T-helper 17 cell (primary cell): ENCODE measurements around the gene TUBGCP2. TPM values are rescaled to one million over a fixed set of nuclear protein-coding genes. Genes with fewer than 3 reads are reported as not detected.
"Not testable (repeated sequence)": the region's sequence is repeated elsewhere in the genome, so short reads cannot be mapped to it uniquely, and the experiment has no call there.

Experiments
- ATAC-seq: fragments of 150-1000 bp; cut with Tn5 transposase; 2 replicates; pipeline ENCODE4 v1.10.0; 2021; ENCODE audit warnings: mild to moderate bottlenecking, moderate library complexity
- DNase-seq, 3 donors: peaks; one replicate each; pipeline versions ENCODE4 v3.0.0 to v3.0.0-alpha.2; 2020 to 2021
- H3K9me3 ChIP-seq: one replicate; pipeline ENCODE4 v1.7.0; 2013; ENCODE audit warnings: low read length, mild to moderate bottlenecking; ENCODE audit not compliant: control insufficient read depth, poor library complexity, severe bottlenecking
- H3K27ac Mint-ChIP-seq: one replicate; pipeline ENCODE4 v1.8.0; 2022; ENCODE audit warnings: mild to moderate bottlenecking, moderate library complexity, mixed read lengths
- H3K27me3 Mint-ChIP-seq: one replicate; pipeline ENCODE4 v1.8.0; 2022; ENCODE audit warnings: mixed read lengths
- H3K36me3 Mint-ChIP-seq: one replicate; pipeline ENCODE4 v1.8.0; 2022; ENCODE audit warnings: low read depth, mixed read lengths
- H3K4me1 Mint-ChIP-seq: one replicate; pipeline ENCODE4 v1.8.0; 2022; ENCODE audit warnings: mild to moderate bottlenecking, mixed read lengths
- H3K4me3 Mint-ChIP-seq: one replicate; pipeline ENCODE4 v1.8.0; 2022; ENCODE audit warnings: mild to moderate bottlenecking, moderate library complexity, mixed read lengths
- total RNA-seq, 4 donors: library from RNA in 2 of 4; stranded (reverse) in 2 of 4; gene quantifications; one replicate each; pipeline ENCODE4 v1.2.3 and lab custom pipeline; 2022 to 2026

Gene TUBGCP2
- total RNA-seq, 2 donors from 2014 or later = 73.6 to 75.4 TPM

DNA sequence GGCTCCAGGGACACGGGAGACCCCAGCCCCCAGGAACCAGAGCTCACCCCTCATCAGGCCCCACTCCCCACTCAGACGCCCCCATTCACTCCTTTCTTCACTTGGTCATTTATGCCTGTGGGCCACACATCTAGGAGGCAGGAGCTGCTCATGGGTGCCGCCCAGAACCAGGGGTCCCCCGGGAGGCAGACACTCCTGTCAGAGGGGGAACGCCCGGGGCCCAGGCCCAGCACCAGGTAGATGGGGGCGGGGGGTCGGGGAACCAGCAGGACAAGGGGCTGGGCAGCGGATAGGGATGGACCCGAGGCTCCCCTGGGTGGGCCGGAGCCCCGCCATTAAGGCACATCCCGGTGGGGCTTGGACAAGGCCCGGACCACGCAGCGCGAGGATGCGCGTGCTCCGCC is 16.2 kb upstream of the TUBGCP2 start:
- Mint-ChIP-seq H3K27ac (no peak overlapping the region), H3K27me3 (peaks cover 37% of the 10 kb centered on the region), H3K4me3 (peak overlapping the region; percentile 89), H3K4me1 (peaks cover 11% of the 10 kb centered on the region), H3K36me3 (peaks cover 5% of the 10 kb centered on the region)
- no peak for DNase-seq
- no peaks in the 10 kb centered on the region for H3K9me3 ChIP-seq
- ATAC-seq = no peak

DNA sequence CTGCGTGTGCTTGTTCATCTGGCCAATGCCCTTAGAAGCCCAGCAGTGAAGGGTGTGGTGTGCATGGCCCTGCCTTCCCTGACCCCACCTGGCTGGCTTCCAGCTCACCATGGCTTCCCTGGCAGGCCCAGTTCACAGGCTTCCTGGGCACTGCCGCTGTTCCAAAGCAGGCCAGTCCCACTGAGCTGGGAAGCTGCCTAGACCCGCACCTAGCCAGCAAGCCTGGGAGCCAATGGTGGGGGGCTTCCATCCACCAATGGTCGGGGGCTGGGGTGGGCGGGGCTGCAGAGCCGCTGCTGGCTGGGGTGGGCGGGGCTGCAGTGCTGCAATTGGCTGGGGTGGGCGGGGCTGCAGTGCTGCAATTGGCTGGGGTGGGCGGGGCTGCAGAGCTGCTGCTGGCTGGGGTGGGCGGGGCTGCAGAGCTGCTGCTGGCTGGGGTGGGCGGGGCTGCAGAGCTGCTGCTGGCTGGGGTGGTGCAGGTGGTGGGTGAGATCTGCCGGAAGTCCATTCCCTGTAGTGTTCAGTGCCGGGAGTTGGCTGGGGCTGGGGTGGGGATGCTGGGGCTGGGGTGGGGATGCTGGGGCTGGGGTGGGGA is 15.6 kb upstream of the TUBGCP2 start:
- ATAC-seq = peak; percentile 80
- Mint-ChIP-seq H3K36me3 (peaks cover 5% of the 10 kb centered on the region), H3K27ac (no peak overlapping the region), H3K4me3 (peak overlapping the region; percentile 7), H3K4me1 (peaks cover 13% of the 10 kb centered on the region), H3K27me3 (peaks cover 32% of the 10 kb centered on the region)
- peak in 2 of 3 donors; percentile 51 to 61 for DNase-seq
- H3K9me3 ChIP-seq = no peaks in the 10 kb centered on the region

DNA sequence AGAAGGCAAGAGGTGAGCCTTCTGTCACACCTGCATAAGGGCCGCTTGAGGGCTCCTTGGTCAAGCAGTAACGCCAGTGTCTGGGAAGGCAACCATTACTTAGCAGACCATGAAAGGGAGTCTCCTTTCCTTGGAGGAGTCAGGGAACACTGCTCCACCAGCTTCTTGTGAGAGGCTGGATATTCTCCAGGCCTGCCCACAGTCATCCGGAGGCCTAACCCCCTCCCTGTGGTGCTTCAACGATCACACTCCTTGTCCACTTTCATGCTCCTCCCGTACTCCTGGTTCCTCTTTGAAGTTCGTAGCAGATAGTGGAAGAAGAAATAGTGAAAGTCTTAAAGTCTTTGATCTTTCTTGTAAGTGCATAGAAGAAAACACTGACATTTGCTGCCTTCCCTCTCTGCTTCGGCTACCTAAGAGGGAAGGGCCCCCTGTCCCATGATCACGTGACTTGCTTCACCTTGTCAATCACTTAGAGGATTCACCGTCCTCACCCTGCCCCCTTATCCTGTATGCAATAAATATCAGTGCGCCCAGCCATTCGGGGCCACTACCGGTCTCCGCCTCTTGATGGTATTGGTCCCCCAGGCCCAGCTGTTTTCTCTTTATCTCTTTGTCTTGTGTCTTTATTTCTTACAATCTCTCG is 13.5 kb upstream of the TUBGCP2 start:
- H3K9me3 ChIP-seq, DNase-seq, ATAC-seq, H3K27ac Mint-ChIP-seq, H3K4me3 Mint-ChIP-seq, H3K36me3 Mint-ChIP-seq: not testable (repeated sequence)
- Mint-ChIP-seq H3K4me1 (peaks cover 17% of the 10 kb centered on the region), H3K27me3 (peaks cover 13% of the 10 kb centered on the region)

DNA sequence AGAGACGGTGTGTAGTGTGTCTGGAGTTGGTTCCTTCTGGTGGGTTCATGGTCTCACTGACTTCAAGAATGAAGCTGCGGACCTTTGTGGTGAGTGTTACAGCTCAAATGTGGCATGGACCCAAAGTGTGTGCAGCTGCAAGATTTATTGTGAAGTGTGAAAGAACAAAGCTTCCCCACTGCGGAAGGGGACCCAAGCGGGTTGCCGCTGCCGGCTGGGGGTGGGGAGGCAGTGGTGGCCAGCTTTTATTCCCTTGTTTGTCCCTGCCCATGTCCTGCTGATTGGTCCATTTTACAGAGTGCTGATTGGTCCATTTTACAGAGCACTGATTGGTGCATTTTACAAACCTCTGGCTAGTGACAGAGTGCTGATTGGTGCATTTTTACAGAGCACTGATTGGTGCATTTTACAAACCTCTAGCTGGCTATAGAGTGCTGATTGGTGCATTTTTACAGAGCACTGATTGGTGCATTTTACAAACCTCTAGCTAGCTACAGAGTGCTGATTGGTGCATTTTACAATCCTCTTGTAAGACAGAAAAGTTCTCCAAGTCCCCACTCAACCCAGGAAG is 12.3 kb upstream of the TUBGCP2 start:
- peaks cover 14% of the 10 kb centered on the region for H3K4me1 Mint-ChIP-seq
- not testable (repeated sequence) for ATAC-seq, H3K4me3 Mint-ChIP-seq, H3K36me3 Mint-ChIP-seq, DNase-seq, H3K27me3 Mint-ChIP-seq, H3K9me3 ChIP-seq, H3K27ac Mint-ChIP-seq

DNA sequence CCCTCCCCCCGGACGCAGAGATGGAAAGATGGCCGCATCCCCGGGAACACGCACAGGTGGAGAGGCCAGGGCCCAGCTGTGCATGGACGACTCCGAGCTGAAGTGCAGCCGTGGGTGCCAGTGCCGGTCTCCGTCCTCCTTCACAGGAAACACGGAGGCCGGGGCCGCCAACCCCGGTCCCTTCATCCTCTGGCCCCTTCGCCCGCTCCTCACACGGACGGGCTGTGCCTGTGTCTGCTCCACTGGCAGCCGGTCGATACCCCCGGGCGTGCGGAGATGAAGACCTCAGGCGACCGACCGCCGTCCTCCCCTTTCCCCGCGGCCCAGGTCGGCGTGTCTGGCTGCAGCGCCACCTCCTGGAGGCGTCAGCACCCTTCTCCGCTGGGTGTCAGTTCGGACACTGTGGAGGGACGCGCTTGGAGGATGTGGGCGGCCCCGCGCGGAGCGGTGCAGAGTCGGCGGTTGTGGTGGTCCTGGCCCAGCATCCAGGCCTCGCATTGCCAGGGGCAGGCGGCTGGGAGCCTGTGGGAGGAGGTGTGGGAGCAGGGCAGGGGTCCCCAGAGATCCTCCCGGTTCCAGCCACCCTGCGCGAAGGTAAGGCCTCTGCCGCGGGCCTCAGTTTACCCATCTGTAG is 9.9 kb upstream of the TUBGCP2 start:
- Mint-ChIP-seq H3K4me3 (peak overlapping the region; percentile 79), H3K36me3 (peaks cover 3% of the 10 kb centered on the region), H3K27ac (peak overlapping the region; percentile 27), H3K27me3 (no peaks in the 10 kb centered on the region), H3K4me1 (peaks cover 14% of the 10 kb centered on the region)
- no peaks in the 10 kb centered on the region for H3K9me3 ChIP-seq
- DNase-seq = peak; percentile 59 to 65 (median 63)
- peak; percentile 95 for ATAC-seq

DNA sequence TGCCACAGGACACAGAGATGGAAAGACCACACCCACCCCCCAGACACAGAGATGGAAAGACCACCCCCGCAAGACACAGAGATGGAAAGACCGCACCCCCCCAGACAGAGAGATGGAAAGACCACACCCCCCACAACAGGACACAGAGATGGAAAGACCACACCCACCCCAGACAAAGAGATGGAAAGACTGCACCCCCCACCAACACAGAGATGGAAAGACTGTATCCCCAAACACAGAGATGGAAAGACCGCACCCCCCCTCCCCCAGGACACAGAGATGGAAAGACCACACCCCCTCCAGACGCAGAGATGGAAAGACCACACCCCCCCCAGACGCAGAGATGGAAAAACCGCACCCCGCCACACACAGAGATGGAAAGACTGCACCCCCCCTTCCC is 8.1 kb upstream of the TUBGCP2 start:
- peak overlapping the region; percentile 55 for H3K4me3 Mint-ChIP-seq
- ATAC-seq = no peak
- no peaks in the 10 kb centered on the region for H3K27me3 Mint-ChIP-seq
- H3K27ac Mint-ChIP-seq = no peak overlapping the region
- H3K36me3 Mint-ChIP-seq = peaks cover 3% of the 10 kb centered on the region
- H3K4me1 Mint-ChIP-seq = peaks cover 14% of the 10 kb centered on the region
- no peak for DNase-seq
- H3K9me3 ChIP-seq = no peaks in the 10 kb centered on the region

DNA sequence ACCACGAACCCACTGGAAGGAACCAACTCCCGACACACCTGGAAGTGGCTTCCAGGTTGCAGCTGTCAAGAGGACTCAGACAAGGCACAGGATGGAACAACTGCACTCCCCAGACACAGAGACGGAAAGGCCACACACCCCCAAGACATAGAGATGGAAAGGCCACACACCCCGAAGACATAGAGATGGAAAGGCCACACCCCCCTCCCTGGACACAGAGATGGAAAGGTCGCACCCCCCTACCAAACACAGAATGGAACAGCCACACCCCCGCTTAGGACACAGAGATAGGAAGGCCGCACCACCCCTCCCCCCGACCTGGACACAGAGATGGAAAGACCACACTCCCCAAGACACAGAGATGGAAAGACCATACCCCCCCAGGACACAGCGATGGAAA is 7.6 kb upstream of the TUBGCP2 start:
- H3K36me3 Mint-ChIP-seq = peaks cover 3% of the 10 kb centered on the region
- H3K9me3 ChIP-seq = no peaks in the 10 kb centered on the region
- no peak overlapping the region for H3K27ac Mint-ChIP-seq
- H3K4me1 Mint-ChIP-seq = peaks cover 14% of the 10 kb centered on the region
- H3K27me3 Mint-ChIP-seq = no peaks in the 10 kb centered on the region
- DNase-seq = no peak
- peak overlapping the region; percentile 55 for H3K4me3 Mint-ChIP-seq
- ATAC-seq = no peak

DNA sequence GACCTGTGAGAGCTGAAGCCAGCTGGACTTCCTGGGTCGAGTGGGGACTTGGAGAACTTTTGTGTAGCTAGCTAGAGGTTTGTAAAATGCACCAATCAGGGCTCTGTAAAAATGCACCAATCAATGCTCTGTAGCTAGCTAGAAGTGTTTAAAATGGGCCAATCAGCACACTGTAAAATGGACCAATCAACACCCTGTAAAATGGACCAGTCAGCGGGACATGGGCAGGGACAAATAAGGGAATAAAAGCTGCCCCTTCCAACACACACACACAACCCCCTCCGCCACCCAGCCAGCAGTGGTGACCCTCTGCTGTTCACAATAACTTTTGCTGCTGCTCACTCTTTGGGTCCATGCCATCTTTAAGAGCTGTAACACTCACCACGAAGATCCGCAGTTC is 7.2 kb upstream of the TUBGCP2 start:
- H3K9me3 ChIP-seq = no peaks in the 10 kb centered on the region
- ATAC-seq (no peak), DNase-seq (no peak)
- no peaks in the 10 kb centered on the region for H3K27me3 Mint-ChIP-seq
- H3K4me1 Mint-ChIP-seq = peaks cover 14% of the 10 kb centered on the region
- H3K36me3 Mint-ChIP-seq = peaks cover 3% of the 10 kb centered on the region
- H3K27ac Mint-ChIP-seq = no peak overlapping the region
- no peak overlapping the region for H3K4me3 Mint-ChIP-seq

DNA sequence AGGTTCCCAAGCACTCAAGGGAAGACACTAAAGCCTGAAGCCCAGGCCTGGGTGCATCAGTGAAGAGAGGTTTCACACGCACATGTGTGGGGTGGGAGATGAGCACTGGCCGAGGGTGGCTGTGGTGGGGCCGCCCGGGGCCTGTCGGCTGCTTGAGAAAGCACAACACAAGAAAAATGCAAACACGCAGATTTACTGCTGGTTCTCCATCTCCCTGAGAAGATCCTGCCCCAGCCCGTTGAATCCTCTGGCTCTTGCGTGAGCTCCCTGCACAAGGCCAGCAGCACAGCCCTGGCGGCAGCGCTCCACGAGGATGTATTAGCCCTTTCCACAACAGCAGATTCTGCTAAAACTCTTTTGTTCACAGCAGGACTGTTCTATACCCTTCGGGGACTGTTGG is 6.2 kb upstream of the TUBGCP2 start:
- Mint-ChIP-seq H3K4me3 (no peak overlapping the region), H3K27ac (no peak overlapping the region), H3K36me3 (no peaks in the 10 kb centered on the region), H3K27me3 (no peaks in the 10 kb centered on the region), H3K4me1 (peaks cover 14% of the 10 kb centered on the region)
- DNase-seq (no peak), ATAC-seq (no peak)
- H3K9me3 ChIP-seq = no peaks in the 10 kb centered on the region

DNA sequence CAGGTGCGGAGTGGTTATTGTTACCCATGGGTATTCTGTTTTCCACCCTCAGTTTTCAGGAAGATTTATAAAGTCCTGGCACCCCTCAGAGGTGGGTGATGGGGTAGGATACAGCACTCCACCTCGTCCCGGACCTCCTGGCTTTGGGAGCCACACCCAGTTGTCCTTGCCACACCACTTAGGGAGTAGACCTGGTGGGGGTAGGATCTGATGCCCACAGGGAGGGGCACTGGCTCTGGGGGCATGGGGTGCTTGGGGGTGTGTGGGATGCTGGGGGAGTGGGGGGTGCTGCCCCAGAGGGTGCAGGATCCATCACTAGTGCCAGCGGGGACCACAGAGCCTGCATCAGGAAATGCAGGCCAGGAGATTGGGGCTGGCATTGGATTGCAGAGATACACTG is 4.5 kb upstream of the TUBGCP2 start:
- Mint-ChIP-seq H3K27me3 (no peaks in the 10 kb centered on the region), H3K27ac (no peak overlapping the region), H3K4me1 (peaks cover 3% of the 10 kb centered on the region), H3K36me3 (peaks cover under 1% of the 10 kb centered on the region), H3K4me3 (no peak overlapping the region)
- no peak for ATAC-seq
- H3K9me3 ChIP-seq = no peaks in the 10 kb centered on the region
- DNase-seq = no peak

DNA sequence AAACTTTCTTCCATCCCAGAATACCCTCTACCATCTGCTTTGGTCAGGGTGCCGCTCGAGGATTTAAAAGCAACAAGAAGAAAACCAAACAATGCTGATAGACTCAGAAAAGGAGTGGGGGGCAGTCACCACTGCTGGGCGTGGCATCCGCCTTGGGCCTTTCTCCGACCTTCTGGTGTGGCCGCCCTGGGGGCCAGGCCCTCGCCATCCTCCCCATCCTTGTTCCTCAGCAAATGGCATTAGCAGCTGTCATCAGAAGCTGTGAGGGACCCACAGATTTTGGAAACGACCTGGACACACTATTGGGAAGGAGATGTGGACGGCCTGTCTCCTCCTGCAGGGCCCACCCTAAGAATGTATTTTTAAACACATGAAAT is 4.1 kb upstream of the TUBGCP2 start:
- no peaks in the 10 kb centered on the region for H3K9me3 ChIP-seq
- peaks cover 4% of the 10 kb centered on the region for H3K36me3 Mint-ChIP-seq

DNA sequence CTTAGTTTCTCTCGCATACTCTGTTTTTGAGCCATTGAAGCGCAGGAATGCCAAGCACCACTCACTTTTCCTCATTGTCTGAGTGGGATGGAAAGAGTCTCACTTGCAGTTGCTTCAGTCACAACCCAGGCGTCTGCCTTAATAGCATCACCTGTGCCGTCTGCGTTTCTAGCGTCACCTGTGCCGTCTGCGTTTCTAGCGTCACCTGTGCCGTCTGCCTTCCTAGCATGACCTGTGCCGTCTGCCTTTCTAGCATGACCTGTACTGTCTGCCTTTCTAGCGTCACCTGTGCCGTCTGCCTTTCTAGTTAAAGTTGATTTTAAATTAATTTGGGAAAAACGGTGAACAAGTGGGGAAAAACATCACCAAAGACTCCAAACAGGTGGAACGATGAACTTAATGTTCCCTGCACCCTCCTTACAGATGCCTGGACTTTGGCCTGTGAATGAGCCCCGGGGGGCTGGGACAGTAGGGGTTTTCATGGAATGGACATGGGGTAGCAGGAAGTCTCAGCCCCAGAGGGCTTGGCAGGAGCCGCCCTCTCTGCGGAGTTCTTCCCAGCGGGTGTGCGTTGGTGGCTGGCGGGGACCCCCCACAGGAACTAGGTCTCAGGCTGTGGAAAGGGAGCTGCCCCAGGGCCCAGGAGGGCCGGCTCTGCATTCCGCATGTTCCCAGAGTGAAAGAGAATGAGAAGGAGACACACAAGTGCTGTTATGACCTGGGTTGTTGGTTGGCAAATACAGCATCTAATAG is 3.5 kb upstream of the TUBGCP2 start:
- DNase-seq (no peak), ATAC-seq (no peak)
- Mint-ChIP-seq H3K36me3 (peaks cover 5% of the 10 kb centered on the region), H3K27me3 (no peaks in the 10 kb centered on the region), H3K4me3 (no peak overlapping the region), H3K27ac (no peak overlapping the region), H3K4me1 (peaks cover 12% of the 10 kb centered on the region)
- H3K9me3 ChIP-seq = no peaks in the 10 kb centered on the region

More for the DNA sequence above, 4.1 kb upstream of the TUBGCP2 start:
- Mint-ChIP-seq H3K4me1 (peaks cover 8% of the 10 kb centered on the region), H3K4me3 (no peak overlapping the region), H3K27ac (no peak overlapping the region), H3K27me3 (no peaks in the 10 kb centered on the region)
- ATAC-seq = no peak
- no peak for DNase-seq

DNA sequence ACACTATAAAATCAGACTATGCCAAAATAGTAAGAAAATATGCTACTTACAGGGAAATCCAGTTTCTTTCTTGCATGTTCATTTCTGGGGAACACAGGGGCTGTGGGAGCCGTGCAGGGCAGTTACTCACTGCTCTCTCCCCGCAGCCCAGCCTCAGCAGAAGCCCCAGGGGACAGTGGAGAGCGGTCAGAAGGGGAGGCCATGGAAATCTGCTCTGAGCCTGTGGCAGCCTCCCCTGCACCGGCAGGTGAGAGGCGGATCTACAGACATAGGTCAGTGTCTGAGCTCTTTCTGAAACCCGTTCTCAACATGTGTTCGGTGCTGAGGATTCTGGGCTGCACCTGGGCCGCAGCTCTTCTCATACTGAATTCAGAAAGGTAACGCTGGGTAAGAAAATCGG is 2.9 kb upstream of the TUBGCP2 start:
- Mint-ChIP-seq H3K4me1 (peaks cover 14% of the 10 kb centered on the region), H3K27me3 (no peaks in the 10 kb centered on the region), H3K4me3 (no peak overlapping the region), H3K27ac (no peak overlapping the region), H3K36me3 (peaks cover 5% of the 10 kb centered on the region)
- ATAC-seq (no peak), DNase-seq (no peak)
- no peaks in the 10 kb centered on the region for H3K9me3 ChIP-seq
